Fibroblast of skin of abdomen (primary cell): ENCODE results near the gene NR1H2.
"Not testable (repeated sequence)": the region's sequence is repeated elsewhere in the genome, so short reads cannot be mapped to it uniquely, and the experiment has no call there.

Experiments
- DNase-seq: peaks from one replicate; pipeline ENCODE4 v3.0.0-alpha.2; 2013

NR1H2 gene

DNA sequence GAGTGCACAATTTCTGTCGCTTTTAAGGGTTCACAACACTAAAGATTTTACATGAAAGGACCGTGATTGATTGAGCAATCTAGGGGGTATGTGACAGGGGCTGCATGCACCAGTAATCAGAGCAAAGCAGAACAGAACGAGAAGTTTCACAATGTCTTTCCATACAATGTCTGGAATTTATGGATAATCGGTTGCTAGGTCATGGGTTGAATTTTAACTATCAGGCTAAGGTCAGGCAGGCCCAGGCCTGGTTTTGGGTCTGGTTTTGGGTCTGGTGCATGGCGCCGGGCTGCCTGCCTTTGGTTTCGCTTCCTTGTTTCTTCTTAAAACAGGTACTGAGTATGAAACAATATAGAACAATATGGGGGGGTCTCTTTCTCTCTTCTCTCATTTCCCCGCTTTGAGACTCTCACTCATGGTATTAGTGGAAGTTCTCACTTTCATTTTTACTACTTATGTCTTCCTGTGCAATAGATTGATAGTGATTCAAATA lies 29.1 kb upstream of the NR1H2 start:
- not testable (repeated sequence) for DNase-seq

- DNase-seq, result no peak
Measured at GRCh38 chr19:50349277-50350057, 26.8 kb upstream of the NR1H2 start.

GRCh38 chr19:50352242-50352641 lies 24.0 kb upstream of the NR1H2 start:
- DNase-seq, result no peak

DNA sequence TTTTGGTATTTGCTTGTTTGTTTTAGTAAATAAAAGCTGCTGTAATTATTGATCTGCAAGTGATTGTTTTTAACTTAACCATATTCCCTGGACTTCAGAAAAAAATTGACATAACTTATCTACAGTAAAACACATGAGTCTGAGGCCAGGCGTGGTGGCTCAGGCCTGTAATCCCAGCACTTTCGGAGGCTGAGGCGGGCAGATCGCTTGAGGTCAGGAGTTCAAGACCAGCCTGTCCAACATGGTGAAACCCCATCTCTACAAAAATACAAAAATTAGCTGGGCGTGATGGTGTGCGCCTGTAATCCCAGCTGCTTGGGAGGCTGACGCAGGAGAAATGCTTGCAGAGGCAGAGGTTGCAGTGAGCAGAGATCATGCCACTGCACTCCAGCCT lies 22.8 kb upstream of the NR1H2 start:
- not testable (repeated sequence) for DNase-seq

DNA sequence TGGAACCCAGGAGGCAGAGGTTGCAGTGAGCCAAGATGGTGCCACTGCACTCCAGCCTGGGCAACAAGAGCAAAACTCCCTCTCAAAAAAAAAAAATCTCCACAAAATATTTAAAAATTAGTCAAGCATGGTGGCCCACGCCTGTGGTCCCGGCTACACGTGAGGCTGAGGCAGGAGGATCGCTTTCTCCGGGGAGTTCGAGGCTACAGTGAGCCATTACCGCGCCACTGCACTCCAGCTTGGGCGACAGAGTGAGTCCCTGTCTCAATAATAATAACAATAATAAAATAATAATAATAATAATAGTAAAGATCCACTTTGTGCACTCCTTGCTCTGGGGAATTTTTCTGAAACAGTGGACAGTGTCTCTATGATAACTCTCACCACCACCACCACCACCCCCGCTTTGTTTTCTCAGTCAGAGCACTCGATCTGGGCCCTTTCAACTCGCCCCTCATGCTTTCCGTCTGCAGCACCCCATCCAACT lies 19.5 kb upstream of the NR1H2 start:
- DNase-seq, result no peak

DNA sequence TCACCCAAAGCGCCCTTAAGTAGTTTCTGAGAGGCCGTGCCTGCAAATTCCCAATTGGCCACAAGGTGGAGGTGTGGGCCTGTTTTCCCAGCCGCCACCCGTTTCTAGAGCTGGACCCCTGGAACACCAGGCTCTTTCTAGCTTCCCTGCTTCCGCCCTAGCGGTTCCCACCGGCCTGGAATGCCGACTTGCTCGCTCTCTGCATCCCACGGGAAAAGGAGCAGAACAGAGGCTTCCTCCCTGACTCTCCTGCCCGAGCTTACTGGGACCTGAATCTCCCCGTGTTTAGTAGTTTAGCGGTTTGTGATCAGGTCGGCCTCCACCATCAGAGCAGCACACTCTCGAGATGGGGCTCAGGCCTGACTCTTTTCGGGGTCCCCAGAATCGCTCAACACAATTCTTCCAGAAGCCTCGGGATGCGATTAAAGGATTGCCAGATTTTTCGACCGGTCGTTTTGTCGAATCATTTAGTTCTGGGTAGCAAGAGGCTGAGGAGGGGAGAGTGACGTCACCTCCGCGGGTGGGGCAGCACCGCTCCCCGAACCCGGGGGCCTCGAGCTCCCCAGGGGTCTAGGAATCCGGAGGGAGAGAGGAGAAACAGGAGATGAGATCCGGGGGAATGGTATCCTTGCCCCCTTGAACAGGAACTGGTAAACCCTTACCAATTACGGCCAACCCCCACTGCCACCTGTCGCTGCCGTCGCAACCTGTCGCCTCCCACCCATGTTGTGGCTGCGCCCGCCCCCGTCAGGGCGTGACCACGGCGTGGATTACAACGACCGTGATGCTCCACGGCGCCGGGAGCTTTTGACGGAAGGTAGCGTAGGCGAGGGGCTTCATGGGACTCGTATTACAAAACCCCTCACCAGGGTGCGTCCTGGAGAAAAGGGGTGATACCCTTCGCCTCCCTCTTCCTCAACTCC lies 18.8 kb upstream of the NR1H2 start:
- DNase-seq, result peak; percentile 56

DNA sequence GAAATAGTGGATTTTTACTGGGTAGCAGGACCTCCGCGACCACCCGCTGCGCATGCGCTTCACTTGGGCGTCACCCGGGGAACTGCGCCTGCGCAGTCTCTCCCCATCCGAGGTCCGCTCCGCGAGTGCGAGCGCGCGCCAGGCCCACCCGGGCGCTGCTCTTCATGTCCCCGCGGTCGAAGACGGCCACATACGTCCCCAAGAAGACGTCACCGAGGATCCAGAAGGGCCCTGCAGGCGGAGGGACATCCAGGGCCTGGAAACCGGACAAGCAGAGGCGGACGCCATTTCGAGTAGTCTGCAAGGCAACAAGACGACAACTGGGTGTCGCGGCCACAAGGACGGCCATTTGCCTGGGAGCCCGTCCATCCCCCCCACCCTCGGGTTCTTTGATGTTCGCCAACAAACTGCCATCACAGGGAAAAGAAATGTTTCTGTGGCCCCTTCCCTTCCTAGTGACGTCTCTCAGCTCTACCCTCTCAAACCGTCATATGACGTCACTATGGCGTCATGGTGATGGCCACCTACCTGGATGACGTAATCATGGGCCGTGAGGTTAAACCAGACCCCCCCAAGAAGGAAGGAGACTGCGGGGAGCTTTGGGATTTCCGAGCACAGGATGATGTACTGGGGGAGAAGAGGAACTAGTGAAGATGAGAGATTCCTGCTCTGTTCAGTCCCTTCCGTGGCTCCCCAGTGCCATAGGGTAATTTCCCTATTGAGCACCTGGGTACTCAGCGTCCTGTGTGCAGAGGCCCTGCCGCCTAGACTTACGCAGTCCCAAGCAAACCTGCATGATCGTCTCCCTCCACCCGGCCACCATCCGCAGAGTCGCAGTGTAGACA lies 17.6 kb upstream of the NR1H2 start:
- peak; percentile 54 for DNase-seq

GRCh38 chr19:50359328-50359818 lies 16.9 kb upstream of the NR1H2 start:
- no peak for DNase-seq

DNA sequence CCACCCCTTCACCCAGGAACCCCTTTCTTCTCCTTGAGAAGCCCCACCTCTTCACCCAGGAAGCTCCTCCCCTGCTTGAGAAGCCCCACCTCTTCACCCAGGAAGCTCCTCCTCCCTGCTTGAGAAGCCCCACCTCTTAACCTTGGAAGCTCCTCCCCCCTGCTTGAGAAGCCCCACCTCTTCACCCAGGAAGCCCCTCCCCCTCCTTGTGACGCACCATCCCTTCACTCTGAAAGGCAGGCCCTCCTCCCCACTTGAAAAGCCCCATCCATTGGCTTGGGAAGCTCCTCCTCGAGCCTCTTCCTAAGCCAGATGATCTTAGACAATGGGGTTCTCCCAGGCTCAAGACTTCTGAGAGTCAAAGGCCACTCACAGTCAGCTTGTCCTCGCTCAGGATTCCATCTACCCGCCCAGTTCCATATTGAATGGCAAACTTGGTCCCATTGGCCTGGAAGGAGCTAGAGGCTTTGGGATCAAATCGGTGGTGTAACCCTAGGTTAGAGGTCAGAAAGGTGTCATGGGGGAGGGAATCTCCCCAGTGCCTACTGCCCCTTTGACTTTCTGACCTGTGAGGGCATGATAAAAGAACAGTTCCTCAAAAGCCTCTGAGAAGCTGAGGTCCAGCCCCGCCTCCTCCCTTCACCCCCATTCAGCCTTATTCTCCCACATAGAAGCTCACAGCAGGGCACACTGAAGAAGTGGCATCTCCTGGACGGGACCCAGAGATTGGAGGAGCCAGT lies 14.8 kb upstream of the NR1H2 start:
- DNase-seq, result no peak

- no peak for DNase-seq
Measured at GRCh38 chr19:50362030-50362412, 14.2 kb upstream of the NR1H2 start.

DNA sequence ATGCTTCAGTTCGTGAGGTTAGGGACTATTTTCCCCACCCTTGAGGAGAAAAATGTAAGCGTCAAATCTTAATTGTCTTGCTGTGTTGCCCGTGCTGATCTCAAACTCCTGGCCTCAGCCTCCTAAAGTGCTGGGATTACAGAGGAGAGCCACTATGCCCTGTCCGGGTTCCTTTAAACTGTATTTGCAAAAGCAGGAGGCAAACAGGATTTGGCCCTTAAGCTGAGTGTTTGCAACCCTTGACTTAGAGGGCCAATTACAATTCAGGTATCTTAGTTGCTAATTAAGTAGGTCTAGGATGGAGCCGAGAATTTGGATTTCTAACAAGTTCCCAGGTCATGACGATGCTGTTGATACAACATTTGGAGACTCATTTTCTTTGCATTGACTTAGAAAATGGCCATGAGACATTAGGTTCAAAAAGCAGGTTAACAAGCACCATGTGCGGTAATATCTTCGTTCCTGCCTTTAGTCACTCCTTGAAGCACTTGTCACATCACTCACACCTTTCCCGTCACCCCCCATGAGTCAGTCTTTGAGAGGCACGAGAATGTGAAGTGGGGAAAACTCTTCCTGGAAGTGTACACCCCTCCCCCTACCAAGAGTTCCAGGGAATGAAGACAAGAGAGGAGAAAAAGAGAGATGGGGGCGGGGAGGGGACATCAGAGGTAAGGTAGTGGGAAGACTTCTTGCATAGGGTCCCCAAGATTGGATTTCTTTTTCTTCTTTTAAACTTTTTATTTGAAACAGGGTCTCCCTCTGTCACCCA lies 13.4 kb upstream of the NR1H2 start:
- no peak for DNase-seq

GRCh38 chr19:50365434-50366306 lies 10.6 kb upstream of the NR1H2 start, which contains the start of gene NAPSA:
Gene NAPSA, minus strand, starts transcription at chr19:50365639. Its CDS starts 18 bp downstream, at chr19:50365621.
- no peak for DNase-seq

DNA sequence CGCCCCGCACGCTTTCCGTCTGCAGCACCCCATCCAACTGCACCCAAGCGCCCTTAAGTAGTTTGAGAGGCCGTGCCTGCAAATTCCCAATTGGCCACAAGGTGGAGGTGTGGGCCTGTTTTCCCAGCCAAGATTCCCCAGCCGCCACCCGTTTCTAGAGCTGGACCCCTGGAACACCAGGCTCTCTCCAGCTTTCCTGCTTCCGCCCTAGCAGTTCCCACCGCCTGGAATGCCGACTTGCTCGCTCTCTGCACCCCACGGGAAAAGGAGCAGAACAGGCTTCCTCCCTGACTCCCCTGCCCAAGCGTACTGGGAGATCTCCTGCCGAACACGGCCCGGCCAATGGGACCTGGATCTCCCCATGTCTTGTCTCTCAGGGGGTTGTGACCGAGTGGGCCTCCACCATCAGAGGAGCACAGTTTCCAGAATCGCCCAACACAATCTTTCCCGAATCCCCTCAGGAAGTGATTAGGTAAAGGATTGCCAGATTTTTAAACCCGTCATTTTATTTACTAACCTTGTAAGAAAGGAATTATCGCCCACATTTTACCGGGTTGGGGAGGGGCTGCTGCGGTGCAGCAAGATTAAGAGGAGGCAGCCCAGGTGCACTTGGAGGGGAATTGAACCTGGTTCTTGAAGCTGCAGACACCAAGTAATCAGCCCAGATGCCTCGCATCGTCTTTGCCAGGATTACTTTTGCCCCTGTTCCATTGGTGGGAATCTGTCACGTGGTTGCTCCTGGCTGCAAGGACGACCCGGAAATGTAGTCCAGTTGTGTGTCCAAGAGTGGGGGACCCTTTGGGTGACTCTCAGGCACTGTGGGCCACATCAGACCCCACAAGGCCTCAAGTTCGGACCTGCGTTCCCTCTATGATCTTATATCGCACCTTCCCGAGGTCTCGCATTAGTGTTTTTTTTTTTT lies 7.3 kb upstream of the NR1H2 start:
- DNase-seq, result peak; percentile 89

- DNase-seq, result no peak
Measured at GRCh38 chr19:50371914-50372475, 4.3 kb upstream of the NR1H2 start.

DNA sequence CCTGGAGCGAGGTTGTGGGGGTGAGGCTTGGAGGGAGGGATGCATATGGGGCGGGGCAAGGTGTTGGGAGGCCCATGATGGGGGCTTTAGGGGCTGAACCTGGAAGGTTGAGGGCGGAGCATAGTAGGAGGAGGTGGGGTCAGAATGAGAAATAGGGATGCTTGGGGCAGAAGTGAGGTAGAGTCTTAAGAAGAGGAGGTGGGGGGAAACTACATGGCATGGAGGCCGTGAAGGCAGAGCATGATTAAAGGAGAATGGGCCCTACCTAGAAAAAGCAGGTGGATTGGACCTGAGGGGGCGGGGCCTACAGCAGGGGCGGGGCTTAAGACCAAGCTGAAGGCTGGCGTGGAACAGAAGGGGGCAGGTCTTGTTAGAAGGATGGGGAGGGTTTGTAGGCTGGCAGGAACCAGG lies 799 bp downstream of the NR1H2 start:
- DNase-seq, result no peak

GRCh38 chr19:50377517-50377916 lies 1.3 kb downstream of the NR1H2 start:
- DNase-seq, result no peak

DNA sequence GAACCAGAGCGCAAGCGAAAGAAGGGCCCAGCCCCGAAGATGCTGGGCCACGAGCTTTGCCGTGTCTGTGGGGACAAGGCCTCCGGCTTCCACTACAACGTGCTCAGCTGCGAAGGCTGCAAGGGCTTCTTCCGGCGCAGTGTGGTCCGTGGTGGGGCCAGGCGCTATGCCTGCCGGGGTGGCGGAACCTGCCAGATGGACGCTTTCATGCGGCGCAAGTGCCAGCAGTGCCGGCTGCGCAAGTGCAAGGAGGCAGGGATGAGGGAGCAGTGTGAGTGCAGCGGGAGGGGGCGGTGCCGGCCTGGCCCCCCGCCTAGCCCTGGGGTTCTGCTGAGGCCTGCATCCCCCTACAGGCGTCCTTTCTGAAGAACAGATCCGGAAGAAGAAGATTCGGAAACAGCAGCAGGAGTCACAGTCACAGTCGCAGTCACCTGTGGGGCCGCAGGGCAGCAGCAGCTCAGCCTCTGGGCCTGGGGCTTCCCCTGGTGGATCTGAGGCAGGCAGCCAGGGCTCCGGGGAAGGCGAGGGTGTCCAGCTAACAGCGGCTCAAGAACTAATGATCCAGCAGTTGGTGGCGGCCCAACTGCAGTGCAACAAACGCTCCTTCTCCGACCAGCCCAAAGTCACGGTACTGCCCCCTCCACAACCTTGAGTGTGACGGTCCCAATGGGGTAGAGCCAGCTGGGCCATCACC lies 2.1 kb downstream of the NR1H2 start:
- no peak for DNase-seq
